ENCODE measurements around the gene CFAP43. TPM values are rescaled to one million over a fixed set of nuclear protein-coding genes. Genes with fewer than 3 reads are reported as not detected.

The CFAP43 gene
- total RNA-seq, 1 donor from 2014 or later, result 0.63 TPM

DNA sequence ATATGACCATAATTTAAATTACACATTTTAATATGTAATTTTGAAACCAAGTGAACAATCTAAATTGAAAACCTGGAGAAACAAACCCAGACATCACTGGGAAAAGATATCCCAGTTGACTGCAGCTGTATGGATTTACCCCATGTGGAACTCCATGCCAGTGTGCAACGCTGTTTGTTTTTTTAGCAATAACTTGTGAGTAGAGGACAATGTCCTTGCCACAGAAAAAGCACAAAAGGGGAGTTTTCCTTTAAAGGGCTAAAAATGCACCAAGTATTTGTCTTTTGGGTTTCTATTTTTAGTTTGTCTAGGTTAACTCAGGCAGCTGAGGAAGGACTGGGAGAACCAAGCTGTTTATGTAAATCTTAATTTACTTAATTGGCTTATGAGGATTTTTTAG, 131.4 kb downstream of the CFAP43 start:
- peaks cover 4% of the 10 kb centered on the region for H3K9me3 Mint-ChIP-seq
- H3K27me3 Mint-ChIP-seq (ENCODE audit: low read depth), result no peaks in the 10 kb centered on the region
- H3K27ac Mint-ChIP-seq (ENCODE audit: unreplicated experiment), result no peak overlapping the region
- H3K4me1 Mint-ChIP-seq, result no peaks in the 10 kb centered on the region
- TF ChIP-seq, protein P1, sequence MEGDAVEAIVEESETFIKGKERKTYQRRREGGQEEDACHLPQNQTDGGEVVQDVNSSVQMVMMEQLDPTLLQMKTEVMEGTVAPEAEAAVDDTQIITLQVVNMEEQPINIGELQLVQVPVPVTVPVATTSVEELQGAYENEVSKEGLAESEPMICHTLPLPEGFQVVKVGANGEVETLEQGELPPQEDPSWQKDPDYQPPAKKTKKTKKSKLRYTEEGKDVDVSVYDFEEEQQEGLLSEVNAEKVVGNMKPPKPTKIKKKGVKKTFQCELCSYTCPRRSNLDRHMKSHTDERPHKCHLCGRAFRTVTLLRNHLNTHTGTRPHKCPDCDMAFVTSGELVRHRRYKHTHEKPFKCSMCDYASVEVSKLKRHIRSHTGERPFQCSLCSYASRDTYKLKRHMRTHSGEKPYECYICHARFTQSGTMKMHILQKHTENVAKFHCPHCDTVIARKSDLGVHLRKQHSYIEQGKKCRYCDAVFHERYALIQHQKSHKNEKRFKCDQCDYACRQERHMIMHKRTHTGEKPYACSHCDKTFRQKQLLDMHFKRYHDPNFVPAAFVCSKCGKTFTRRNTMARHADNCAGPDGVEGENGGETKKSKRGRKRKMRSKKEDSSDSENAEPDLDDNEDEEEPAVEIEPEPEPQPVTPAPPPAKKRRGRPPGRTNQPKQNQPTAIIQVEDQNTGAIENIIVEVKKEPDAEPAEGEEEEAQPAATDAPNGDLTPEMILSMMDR (conservative IDR thresholded peaks at IDR 0.05), result no peak
- peaks cover 4% of the 10 kb centered on the region for H3K36me3 Mint-ChIP-seq (ENCODE audit: low read depth)
- H3K4me3 Mint-ChIP-seq, result no peak overlapping the region
- no peak for DNase-seq (ENCODE audit: low read depth, low spot score)

DNA sequence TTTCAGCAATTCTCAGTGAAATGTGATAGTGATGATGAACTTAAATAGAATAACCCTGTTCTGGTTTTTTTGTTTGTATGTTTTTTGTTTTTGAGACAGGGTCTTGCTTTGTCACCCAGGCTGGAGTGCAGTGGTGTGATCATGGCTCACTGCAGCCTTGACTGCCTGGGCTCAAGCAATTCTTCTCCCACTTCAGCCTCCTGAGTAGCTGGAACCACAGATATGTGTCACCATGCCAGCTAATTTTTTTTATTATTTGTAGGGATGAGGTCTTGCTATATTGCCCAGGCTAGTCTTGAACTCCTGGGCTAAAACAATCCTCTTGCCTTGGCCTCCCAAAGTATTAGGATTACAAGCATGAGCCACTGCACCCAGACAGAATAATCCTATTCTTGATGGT, 132.2 kb downstream of the CFAP43 start:
- DNase-seq (ENCODE audit: low read depth, low spot score), result no peak
- Mint-ChIP-seq H3K27me3 (ENCODE audit: low read depth) (no peaks in the 10 kb centered on the region), H3K4me3 (no peak overlapping the region), H3K27ac (ENCODE audit: unreplicated experiment) (no peak overlapping the region), H3K36me3 (ENCODE audit: low read depth) (peaks cover 4% of the 10 kb centered on the region), H3K9me3 (peaks cover 4% of the 10 kb centered on the region), H3K4me1 (no peaks in the 10 kb centered on the region)
- TF ChIP-seq, protein P1 (conservative IDR thresholded peaks at IDR 0.05), result no peak

DNA sequence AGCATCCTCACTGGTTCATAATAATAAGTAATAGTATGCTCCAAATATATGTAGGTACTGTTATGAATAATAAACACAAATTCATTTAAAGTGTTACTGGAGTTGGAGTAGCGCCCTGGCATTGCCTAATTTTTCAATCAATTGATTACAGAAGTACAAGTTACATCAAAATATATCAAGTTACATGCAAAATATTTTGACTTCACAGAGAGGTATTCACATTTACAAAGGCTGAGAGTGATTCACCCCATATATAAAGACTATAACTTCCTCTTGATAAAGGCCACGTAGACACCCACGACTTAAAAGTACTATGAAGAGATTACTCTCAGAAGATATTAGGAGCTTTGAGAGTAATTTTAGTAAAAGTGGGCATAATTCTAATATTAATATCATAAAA, 132.9 kb downstream of the CFAP43 start:
- peaks cover 4% of the 10 kb centered on the region for H3K36me3 Mint-ChIP-seq (ENCODE audit: low read depth)
- no peaks in the 10 kb centered on the region for H3K4me1 Mint-ChIP-seq
- DNase-seq (ENCODE audit: low read depth, low spot score), result no peak
- TF ChIP-seq, protein P1 (conservative IDR thresholded peaks at IDR 0.05), result no peak
- peaks cover 4% of the 10 kb centered on the region for H3K9me3 Mint-ChIP-seq
- no peak overlapping the region for H3K27ac Mint-ChIP-seq (ENCODE audit: unreplicated experiment)
- no peaks in the 10 kb centered on the region for H3K27me3 Mint-ChIP-seq (ENCODE audit: low read depth)
- no peak overlapping the region for H3K4me3 Mint-ChIP-seq

DNA sequence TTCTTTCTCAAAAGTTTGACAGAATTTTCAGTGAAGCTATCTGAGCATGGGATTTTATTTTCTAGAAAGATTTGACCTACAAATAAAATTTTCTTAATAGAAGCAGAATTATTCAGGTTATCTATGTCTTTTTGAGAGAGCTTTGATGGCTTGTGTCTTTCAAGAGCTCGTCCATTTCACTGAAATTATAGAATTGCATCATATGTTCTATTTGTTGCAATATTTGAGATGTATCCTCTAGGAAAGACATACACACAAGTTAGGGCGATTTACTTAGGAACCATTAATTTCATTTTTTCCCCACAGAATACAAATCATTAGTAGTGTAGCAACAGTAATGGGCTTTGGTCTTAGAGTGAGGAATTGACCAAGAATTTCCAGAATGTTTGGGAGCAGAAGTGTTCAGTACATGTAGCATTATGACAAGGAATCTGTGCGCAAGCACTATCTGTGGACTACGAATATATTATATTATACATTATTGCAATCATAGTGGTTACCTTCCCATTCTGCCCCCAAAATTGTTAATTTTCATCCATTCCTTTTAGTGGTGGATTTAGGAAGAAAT, 133.7 kb downstream of the CFAP43 start:
- Mint-ChIP-seq H3K27me3 (ENCODE audit: low read depth) (no peaks in the 10 kb centered on the region), H3K4me1 (no peaks in the 10 kb centered on the region), H3K27ac (ENCODE audit: unreplicated experiment) (no peak overlapping the region), H3K36me3 (ENCODE audit: low read depth) (peaks cover 4% of the 10 kb centered on the region), H3K4me3 (no peak overlapping the region), H3K9me3 (peaks cover 4% of the 10 kb centered on the region)
- DNase-seq (ENCODE audit: low read depth, low spot score), result no peak
- TF ChIP-seq, protein P1 (conservative IDR thresholded peaks at IDR 0.05), result no peak

DNA sequence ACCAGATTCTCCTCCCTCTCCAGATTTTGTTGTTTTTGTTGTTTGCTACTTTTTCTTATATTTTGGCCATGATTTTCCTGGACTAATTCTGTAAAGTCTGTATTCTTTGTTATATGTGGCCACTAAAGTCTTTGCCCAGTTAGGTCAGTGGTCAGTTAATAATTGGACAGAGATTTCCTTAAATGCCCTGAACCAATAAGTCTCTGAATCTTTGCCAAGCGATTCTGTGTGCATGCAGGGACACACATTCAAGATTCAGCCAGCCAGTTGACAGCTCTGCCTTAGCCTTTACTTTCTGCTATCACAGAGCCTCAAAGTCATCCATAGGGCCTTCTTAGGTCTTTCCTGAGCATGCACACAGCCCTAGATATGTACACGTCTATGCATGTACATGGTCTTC, 135.5 kb downstream of the CFAP43 start:
- TF ChIP-seq, protein P1 (conservative IDR thresholded peaks at IDR 0.05), result no peak
- H3K9me3 Mint-ChIP-seq, result peaks cover 4% of the 10 kb centered on the region
- H3K4me1 Mint-ChIP-seq, result no peaks in the 10 kb centered on the region
- no peak overlapping the region for H3K27ac Mint-ChIP-seq (ENCODE audit: unreplicated experiment)
- no peaks in the 10 kb centered on the region for H3K27me3 Mint-ChIP-seq (ENCODE audit: low read depth)
- no peak overlapping the region for H3K4me3 Mint-ChIP-seq
- peaks cover 4% of the 10 kb centered on the region for H3K36me3 Mint-ChIP-seq (ENCODE audit: low read depth)
- DNase-seq (ENCODE audit: low read depth, low spot score), result no peak
